Kidney (tissue), 14 donors: Measurements from ENCODE around the gene FDX2. TPM values are rescaled to one million over a fixed set of nuclear protein-coding genes. Genes with fewer than 3 reads are reported as not detected.
"Not testable (repeated sequence)": the region's sequence is repeated elsewhere in the genome, so short reads cannot be mapped to it uniquely, and the experiment has no call there.

ENCODE experiments used
- DNase-seq, 5 donors: peaks; one replicate each; pipeline ENCODE4 v3.0.0-alpha.2; 2013 to 2020
- FAIRE-seq: peaks from 2 replicates; lab custom pipeline; 2012; peaks lifted over from hg19 to GRCh38; lab: Jason Lieb, UNC
- H3K27ac ChIP-seq, 2 donors: one replicate each; pipeline ENCODE4 v1.7.0; 2013; ENCODE audit warnings: low read depth in 2 of 2, low read length in 2 of 2, inconsistent platforms in 1 of 2
- H3K27me3 ChIP-seq: one replicate; pipeline ENCODE4 v1.7.1; 2013; ENCODE audit warnings: low read length, inconsistent platforms; ENCODE audit not compliant: control insufficient read depth, insufficient read depth
- H3K36me3 ChIP-seq, 3 donors: one replicate each; pipeline versions ENCODE4 v1.7.0 to v1.7.1; 2013; ENCODE audit warnings: low read length in 3 of 3, control low read depth in 1 of 3, inconsistent platforms in 1 of 3; ENCODE audit not compliant: insufficient read depth in 3 of 3, control insufficient read depth in 2 of 3
- H3K4me1 ChIP-seq, 3 donors: one replicate each; pipeline versions ENCODE4 v1.7.0 to v1.7.1; 2013; ENCODE audit warnings: low read length in 3 of 3, inconsistent platforms in 1 of 3, low read depth in 1 of 3; ENCODE audit not compliant: control insufficient read depth in 2 of 3, insufficient read depth in 2 of 3
- H3K4me3 ChIP-seq, 3 donors: one replicate each; pipeline versions ENCODE4 v1.7.0 to v1.8.1; 2013; ENCODE audit warnings: low read length in 3 of 3, control low read depth in 1 of 3, inconsistent platforms in 1 of 3
- H3K9ac ChIP-seq, 3 donors: one replicate each; pipeline versions ENCODE4 v1.7.0 to v1.7.1; 2013; ENCODE audit warnings: low read length in 3 of 3, control low read depth in 1 of 3, inconsistent platforms in 1 of 3
- H3K9me3 ChIP-seq, 3 donors: one replicate each; pipeline versions ENCODE4 v1.7.0 to v1.7.1; 2013; ENCODE audit warnings: low read length in 3 of 3, control low read depth in 1 of 3, inconsistent platforms in 1 of 3; ENCODE audit not compliant: control insufficient read depth in 2 of 3, insufficient read depth in 1 of 3
- CTCF ChIP-seq: IDR thresholded peaks from 3 replicates; pipeline ENCODE4 v1.5.1; 2012; ENCODE audit warnings: mild to moderate bottlenecking, moderate library complexity, borderline replicate concordance; ENCODE audit not compliant: insufficient read depth; ENCODE audit errors: extremely low read depth
- intact Hi-C: fragments of 100-400 bp; cut with DNase I; formaldehyde crosslinking; loops from one replicate; pipeline ENCODE4 v1.11.1; 2022
- polyA plus RNA-seq: library from polyadenylated mRNA; stranded (reverse); fragments of 350-450 nt; fragmentation: Illumina TruSeq; extraction: RNeasy Lipid Tissue Mini Kit (QIAGEN cat#74804); gene quantifications from one replicate; pipeline ENCODE4 v1.2.3, GENCODE V29; 2014; ENCODE audit warnings: low read depth, low replicate concordance; ENCODE audit not compliant: insufficient read depth
- total RNA-seq: library from RNA; stranded (reverse); fragmentation: NEBNext Ultra II Directional; extraction: Animal tissue kit (Norgen Biotek cat#: 25700); gene quantifications from one replicate; pipeline ENCODE4 v1.2.1, GENCODE V29; 2021
- donor health status: control.
- donor health status: control.
- donor health status: control.
- donor health status: control.
- donor health status: control.
- donor health status: DM: yes; HTN: yes; CAD: no.
- donor health status: Normal renal cell carcinoma (clear cell type).

FDX2 gene
- total and polyA plus RNA-seq, 2 donors from 2014 or later, result 20.1 to 88.4 TPM

- Histone ChIP-seq H3K36me3 (no peaks in the 10 kb centered on the region), H3K9me3 (no peaks in the 10 kb centered on the region), H3K9ac (no peak within 1 kb of the TSS), H3K4me3 (peak within 1 kb of the TSS in 1 of 3 donors; percentile 23), H3K27me3 (no peaks in the 10 kb centered on the region), H3K27ac (no peak within 1 kb of the TSS), H3K4me1 (peaks cover 0 to 2% (median 0%) of the 10 kb centered on the region in 3 donors)
- FAIRE-seq (no peak), DNase-seq (no peak)
- no peak for TF ChIP-seq CTCF
- intact Hi-C loops, result no loop called here
Observed at GRCh38 chr19:10339380-10339960, 23.7 kb upstream of the FDX2 start, which contains the start of gene ICAM3. Gene ICAM3 (minus strand): TSS chr19:10339624. CDS start chr19:10339614, 10 bp downstream.

- FAIRE-seq (no peak), DNase-seq (no peak)
- no peaks in the 10 kb centered on the region for H3K27me3 ChIP-seq
- no peak for TF ChIP-seq CTCF
- no peak overlapping the region for H3K9ac ChIP-seq
- intact Hi-C loops, result no loop called here
- H3K9me3 ChIP-seq, result no peaks in the 10 kb centered on the region
- peaks cover 0 to 7% (median 0%) of the 10 kb centered on the region in 3 donors for H3K4me1 ChIP-seq
- no peaks in the 10 kb centered on the region for H3K36me3 ChIP-seq
- no peak overlapping the region for H3K27ac ChIP-seq
- H3K4me3 ChIP-seq, result peak overlapping the region in 1 of 3 donors; percentile 23
Observed at GRCh38 chr19:10338940-10339339, 23.1 kb upstream of the FDX2 start.

- H3K27ac ChIP-seq, intact Hi-C loops, FAIRE-seq, H3K36me3 ChIP-seq, H3K9me3 ChIP-seq, H3K9ac ChIP-seq, H3K4me3 ChIP-seq, H3K27me3 ChIP-seq, DNase-seq: not testable (repeated sequence)
- peaks cover 0 to 21% (median 6%) of the 10 kb centered on the region in 3 donors for H3K4me1 ChIP-seq
Observed at GRCh38 chr19:10336725-10337124, 20.9 kb upstream of the FDX2 start.

- TF ChIP-seq CTCF, result no peak
- intact Hi-C loops, result no loop called here
- peaks cover 0 to under 1% (median 0%) of the 10 kb centered on the region in 3 donors for H3K36me3 ChIP-seq
- no peak overlapping the region for H3K9ac ChIP-seq
- no peak overlapping the region for H3K27ac ChIP-seq
- peak overlapping the region in 1 of 3 donors; percentile 98 for H3K4me3 ChIP-seq
- DNase-seq (peak in 1 of 5 donors; percentile 65), FAIRE-seq (no peak)
- H3K9me3 ChIP-seq, result no peaks in the 10 kb centered on the region
- no peaks in the 10 kb centered on the region for H3K27me3 ChIP-seq
- H3K4me1 ChIP-seq, result peaks cover 0 to 21% (median 6%) of the 10 kb centered on the region in 3 donors
Observed at GRCh38 chr19:10335352-10335985, 19.7 kb upstream of the FDX2 start.
